ENCODE results near the gene CHKA. TPM values are rescaled to one million over a fixed set of nuclear protein-coding genes. Genes with fewer than 3 reads are reported as not detected.
A peak's percentile ranks its signal among the peaks of the same experiment; 100 is the strongest.

Gene CHKA
- total and polyA plus RNA-seq, 2 donors from 2014 or later: 23.2 to 26.3 TPM

GRCh38 chr11:68004551-68005335 is 116.4 kb downstream of the CHKA start:
- peaks cover 0 to 9% (median 0%) of the 10 kb centered on the region in 3 donors for H3K4me1 ChIP-seq (ENCODE audit: control insufficient read depth in 2 of 3, insufficient read depth in 2 of 3, low read depth in 1 of 3, low read length in 3 of 3)
- peak overlapping the region in 1 of 3 donors; percentile 46 for H3K9ac ChIP-seq (ENCODE audit: low read length in 3 of 3)
- FAIRE-seq (no peak), DNase-seq (peak in 1 of 5 donors; percentile 41)
- H3K36me3 ChIP-seq (ENCODE audit: control insufficient read depth in 2 of 3, insufficient read depth in 3 of 3, low read length in 3 of 3): no peaks in the 10 kb centered on the region
- H3K27me3 ChIP-seq (ENCODE audit: control insufficient read depth, insufficient read depth, low read length): no peaks in the 10 kb centered on the region
- no peaks in the 10 kb centered on the region for H3K9me3 ChIP-seq (ENCODE audit: control insufficient read depth in 2 of 3, insufficient read depth in 1 of 3, low read length in 3 of 3)
- no peak overlapping the region for H3K27ac ChIP-seq (ENCODE audit: low read depth in 2 of 2, low read length in 2 of 2)
- intact Hi-C loops (cut with DNase I): no loop called here
- TF ChIP-seq CTCF (IDR thresholded peaks at IDR 0.05; ENCODE audit: borderline replicate concordance, extremely low read depth, insufficient read depth): no peak
- peak overlapping the region in 1 of 3 donors; percentile 47 for H3K4me3 ChIP-seq (ENCODE audit: low read length in 3 of 3)

- H3K4me3 ChIP-seq (ENCODE audit: low read length in 3 of 3): peak within 1 kb of the TSS in 2 of 3 donors; percentile 50 to 54
- H3K27me3 ChIP-seq (ENCODE audit: control insufficient read depth, insufficient read depth, low read length): no peaks in the 10 kb centered on the region
- H3K27ac ChIP-seq (ENCODE audit: low read depth in 2 of 2, low read length in 2 of 2): no peak within 1 kb of the TSS
- no peaks in the 10 kb centered on the region for H3K9me3 ChIP-seq (ENCODE audit: control insufficient read depth in 2 of 3, insufficient read depth in 1 of 3, low read length in 3 of 3)
- FAIRE-seq (no peak), DNase-seq (peak; percentile 79 to 97 (median 88))
- intact Hi-C loops (cut with DNase I): no loop called here
- TF ChIP-seq CTCF (IDR thresholded peaks at IDR 0.05; ENCODE audit: borderline replicate concordance, extremely low read depth, insufficient read depth): no peak
- peak within 1 kb of the TSS in 2 of 3 donors; percentile 10 to 46 for H3K9ac ChIP-seq (ENCODE audit: low read length in 3 of 3)
- peaks cover 0 to 9% (median 0%) of the 10 kb centered on the region in 3 donors for H3K4me1 ChIP-seq (ENCODE audit: control insufficient read depth in 2 of 3, insufficient read depth in 2 of 3, low read depth in 1 of 3, low read length in 3 of 3)
- H3K36me3 ChIP-seq (ENCODE audit: control insufficient read depth in 2 of 3, insufficient read depth in 3 of 3, low read length in 3 of 3): no peaks in the 10 kb centered on the region
Measured at GRCh38 chr11:68003846-68004550, 117.2 kb downstream of the CHKA start, which contains the start of gene UNC93B1. TSS of gene UNC93B1 (minus strand) at chr11:68004097. CDS start at chr11:68004043, 54 bp downstream.

- peak overlapping the region in 2 of 3 donors; percentile 14 to 54 for H3K4me3 ChIP-seq (ENCODE audit: low read length in 3 of 3)
- no peak overlapping the region for H3K27ac ChIP-seq (ENCODE audit: low read depth in 2 of 2, low read length in 2 of 2)
- FAIRE-seq: no peak
- no peaks in the 10 kb centered on the region for H3K9me3 ChIP-seq (ENCODE audit: control insufficient read depth in 2 of 3, insufficient read depth in 1 of 3, low read length in 3 of 3)
- H3K27me3 ChIP-seq (ENCODE audit: control insufficient read depth, insufficient read depth, low read length): no peaks in the 10 kb centered on the region
- intact Hi-C loops (cut with DNase I): no loop called here
- DNase-seq: peak in 3 of 5 donors; percentile 44 to 89 (median 74)
- H3K36me3 ChIP-seq (ENCODE audit: control insufficient read depth in 2 of 3, insufficient read depth in 3 of 3, low read length in 3 of 3): no peaks in the 10 kb centered on the region
- no peak for TF ChIP-seq CTCF (IDR thresholded peaks at IDR 0.05; ENCODE audit: borderline replicate concordance, extremely low read depth, insufficient read depth)
- no peak overlapping the region for H3K9ac ChIP-seq (ENCODE audit: low read length in 3 of 3)
- H3K4me1 ChIP-seq (ENCODE audit: control insufficient read depth in 2 of 3, insufficient read depth in 2 of 3, low read depth in 1 of 3, low read length in 3 of 3): peaks cover 0 to 5% (median 0%) of the 10 kb centered on the region in 3 donors
Measured at GRCh38 chr11:68002938-68003845, 118.0 kb downstream of the CHKA start.

Small RNAs within 50 kb of the gene (microRNA-seq; reads per million reads assigned to microRNA genes)
- gene MIR4691 (not detected), gene MIR6753 (not detected), gene MIR7113 (not detected)

Other genes starting within 250 kb of the CHKA start
- 67.9 TPM for gene UNC93B1, start 117.3 kb downstream of the CHKA start, total RNA-seq
- 21.3 TPM for gene UNC93B1, start 117.3 kb downstream of the CHKA start, polyA plus RNA-seq (ENCODE audit: insufficient read depth, low read depth, low replicate concordance)
- gene ALDH3B1, start 111.1 kb downstream of the CHKA start, total RNA-seq: 42.7 TPM
- 20.9 TPM for gene ALDH3B1, start 111.1 kb downstream of the CHKA start, polyA plus RNA-seq (ENCODE audit: insufficient read depth, low read depth, low replicate concordance)
- 144 TPM for gene NDUFS8, start 90.7 kb downstream of the CHKA start, total RNA-seq
- gene NDUFS8, start 90.7 kb downstream of the CHKA start, polyA plus RNA-seq (ENCODE audit: insufficient read depth, low read depth, low replicate concordance): 472 TPM
- gene TCIRG1, start 82.4 kb downstream of the CHKA start, total RNA-seq: 97.1 TPM
- gene TCIRG1, start 82.4 kb downstream of the CHKA start, polyA plus RNA-seq (ENCODE audit: insufficient read depth, low read depth, low replicate concordance): 36.3 TPM
- gene KMT5B, start 91.9 kb upstream of the CHKA start, total RNA-seq: 54.2 TPM
- 15.8 TPM for gene KMT5B, start 91.9 kb upstream of the CHKA start, polyA plus RNA-seq (ENCODE audit: insufficient read depth, low read depth, low replicate concordance)
- gene C11orf24, start 150.6 kb upstream of the CHKA start, total RNA-seq: 31.7 TPM
- gene C11orf24, start 150.6 kb upstream of the CHKA start, polyA plus RNA-seq (ENCODE audit: insufficient read depth, low read depth, low replicate concordance): 18.6 TPM
- gene LRP5, start 191.2 kb upstream of the CHKA start, total RNA-seq: 71.3 TPM
- gene LRP5, start 191.2 kb upstream of the CHKA start, polyA plus RNA-seq (ENCODE audit: insufficient read depth, low read depth, low replicate concordance): 55.4 TPM